Fibroblast of mammary gland (primary cell): ENCODE results near the gene KRTCAP2.

Source experiments
- DNase-seq: peaks from one replicate; pipeline ENCODE4 v3.0.0-alpha.2; 2010; ENCODE audit warnings: low read depth
- H3K4me3 ChIP-seq: 2 replicates; pipeline ENCODE4 v1.5.1; 2011; ENCODE audit warnings: low read depth, mild to moderate bottlenecking, low read length, moderate library complexity; ENCODE audit not compliant: control insufficient read depth
- CTCF ChIP-seq: conservative IDR thresholded peaks from 2 replicates; pipeline ENCODE4 v1.5.1; 2011; ENCODE audit warnings: low read depth, low read length, inconsistent platforms; ENCODE audit not compliant: control insufficient read depth, insufficient read depth

The KRTCAP2 gene

GRCh38 chr1:155202731-155203515 lies 29.8 kb upstream of the KRTCAP2 start:
- no peak overlapping the region for H3K4me3 ChIP-seq
- TF ChIP-seq CTCF: no peak
- no peak for DNase-seq

DNA sequence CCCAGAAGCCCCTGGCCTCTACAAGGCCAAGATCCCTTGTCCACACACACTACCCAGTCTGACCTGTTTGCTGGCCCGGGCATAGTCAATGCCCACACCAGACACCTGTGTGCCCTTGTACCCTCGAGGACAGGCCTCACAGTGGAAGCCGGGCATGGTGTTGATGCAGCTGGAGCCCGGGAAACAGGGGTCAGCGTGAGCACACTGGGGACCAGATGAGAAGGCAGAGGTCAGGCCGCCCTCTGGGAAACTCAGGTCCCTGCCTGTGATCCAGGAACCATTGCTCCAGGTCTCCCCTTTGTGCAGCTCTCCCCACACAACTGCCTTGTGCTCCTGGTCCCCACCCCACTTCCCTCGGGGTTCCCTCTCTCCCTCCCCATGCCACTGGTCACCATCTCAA lies 29.1 kb upstream of the KRTCAP2 start:
- DNase-seq: no peak
- TF ChIP-seq CTCF: no peak

DNA sequence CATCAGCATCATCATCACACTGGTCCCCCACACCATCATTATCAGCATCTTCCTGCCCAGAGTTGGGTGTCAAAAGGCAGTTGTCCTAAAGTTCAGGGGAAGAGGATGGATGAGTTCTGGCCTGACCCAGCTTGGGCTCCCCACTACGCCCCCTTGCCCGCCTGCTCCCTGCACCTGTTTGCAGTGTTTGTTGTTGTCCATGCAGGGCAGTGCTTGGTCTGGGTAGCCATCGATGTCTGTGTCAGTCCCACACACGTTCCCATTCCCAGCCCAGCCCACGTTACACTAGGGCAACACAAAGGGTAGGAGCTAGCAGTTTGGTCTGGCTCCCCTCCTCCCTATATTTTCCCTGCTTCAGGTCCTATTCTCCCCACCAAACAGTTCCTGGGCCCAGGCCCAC lies 27.8 kb upstream of the KRTCAP2 start:
- DNase-seq: no peak

More for the DNA sequence above, 29.1 kb upstream of the KRTCAP2 start:
- no peak overlapping the region for H3K4me3 ChIP-seq

GRCh38 chr1:155199792-155200191 lies 26.7 kb upstream of the KRTCAP2 start:
- DNase-seq: no peak
- TF ChIP-seq CTCF: no peak
- H3K4me3 ChIP-seq: no peak overlapping the region

More for the DNA sequence above, 27.8 kb upstream of the KRTCAP2 start:
- TF ChIP-seq CTCF: no peak
- no peak overlapping the region for H3K4me3 ChIP-seq

DNA sequence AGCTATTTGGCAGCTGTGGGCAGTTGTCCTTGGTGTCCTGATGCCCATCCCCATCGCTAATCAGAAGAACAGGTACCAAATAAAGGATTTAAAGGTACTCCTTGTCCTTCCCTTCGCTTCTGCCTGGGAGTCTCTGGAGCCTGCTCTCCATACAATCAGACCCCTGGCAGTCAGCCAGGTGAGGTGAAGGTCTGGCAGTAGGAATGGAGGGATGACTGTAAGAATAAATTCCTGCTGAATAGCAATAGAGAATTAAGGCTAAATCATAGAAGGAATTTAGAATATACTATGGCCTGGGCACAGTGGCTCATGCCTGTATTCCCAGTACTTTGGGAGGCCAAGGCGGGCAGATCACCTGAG lies 25.4 kb upstream of the KRTCAP2 start:
- no peak overlapping the region for H3K4me3 ChIP-seq
- no peak for TF ChIP-seq CTCF
- no peak for DNase-seq

GRCh38 chr1:155197901-155198546 lies 24.9 kb upstream of the KRTCAP2 start:
- no peak for TF ChIP-seq CTCF
- DNase-seq: no peak
- H3K4me3 ChIP-seq: no peak overlapping the region
